ENCODE measurements around the gene CRYGN. TPM values are rescaled to one million over a fixed set of nuclear protein-coding genes. Genes with fewer than 3 reads are reported as not detected.

CRYGN gene
- total and polyA plus RNA-seq, 2 donors (not counting 1 experiment from before 2014, with no cell fraction given): 0.07 to 0.50 TPM

DNA sequence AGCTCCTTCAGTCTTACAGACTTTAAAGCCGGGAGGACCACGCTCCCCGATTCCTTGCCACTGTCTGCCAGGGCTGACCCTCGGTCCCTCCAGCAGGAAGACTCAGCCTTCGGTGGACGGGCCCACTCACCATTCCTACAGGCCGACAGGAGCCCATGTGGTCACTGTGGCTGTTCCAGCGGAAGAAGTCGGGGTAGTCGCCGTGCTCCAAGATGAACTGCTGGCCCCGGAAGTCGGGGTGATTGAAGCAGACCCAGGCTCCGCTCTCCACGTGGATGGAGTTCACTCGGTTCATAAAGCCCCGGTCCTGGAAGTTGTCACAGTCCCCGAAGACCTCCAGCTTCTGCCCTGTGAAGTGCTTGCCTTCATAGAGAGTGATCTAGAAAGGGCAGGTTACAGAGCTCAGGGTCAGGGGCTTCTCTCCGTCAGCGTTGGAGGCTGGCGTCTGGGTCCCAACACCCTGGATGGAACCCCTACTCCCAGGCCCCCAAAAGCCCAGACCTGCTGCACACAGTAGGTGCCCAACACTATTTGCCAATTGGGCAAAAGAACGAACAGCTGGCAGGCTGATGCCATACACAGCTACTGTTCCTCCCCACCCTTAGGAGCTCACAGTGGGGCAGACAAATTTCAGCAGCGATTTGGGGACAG lies 1.9 kb downstream of the CRYGN start:
- no peak for TF ChIP-seq CTCF (conservative IDR thresholded peaks at IDR 0.05 in 1 of 2, IDR thresholded peaks at IDR 0.05 in 1 of 2; ENCODE audit: low read depth in 1 of 2, low read length in 2 of 2)
- no peak for TF ChIP-seq EZH2 (IDR thresholded peaks at IDR 0.05; ENCODE audit: low read length, missing control alignments)
- H3K4me1 ChIP-seq (ENCODE audit: control insufficient read depth, extremely low read depth, insufficient read depth, low read length): peaks cover 5% of the 10 kb centered on the region
- DNase-seq (ENCODE audit: low read depth in 2 of 2): no peak
- H2AFZ ChIP-seq (ENCODE audit: low read length): no peak overlapping the region
- no peak overlapping the region for H3K27ac ChIP-seq (ENCODE audit: insufficient read depth, low read length)
- H3K9ac ChIP-seq (ENCODE audit: insufficient read depth, low read length): no peak overlapping the region
- no peak overlapping the region for H3K4me2 ChIP-seq (ENCODE audit: extremely low read depth, insufficient read depth, low read length)
- H4K20me1 ChIP-seq (ENCODE audit: control insufficient read depth, extremely low read depth, insufficient read depth, low read length): no peaks in the 10 kb centered on the region
- H3K36me3 ChIP-seq (ENCODE audit: control insufficient read depth, insufficient read depth, low read length): no peaks in the 10 kb centered on the region
- H3K79me2 ChIP-seq (ENCODE audit: control insufficient read depth, insufficient read depth, low read length): no peaks in the 10 kb centered on the region
- no peaks in the 10 kb centered on the region for H3K9me3 ChIP-seq (ENCODE audit: control insufficient read depth, insufficient read depth, low read depth, low read length)
- no peak overlapping the region for H3K4me3 ChIP-seq (replicated peaks in 1 of 4; ENCODE audit: control extremely low read depth in 1 of 4, insufficient read depth in 1 of 4, low read depth in 3 of 4, low read length in 4 of 4)
- no peaks in the 10 kb centered on the region for H3K27me3 ChIP-seq (ENCODE audit: control insufficient read depth, insufficient read depth, low read length)

DNA sequence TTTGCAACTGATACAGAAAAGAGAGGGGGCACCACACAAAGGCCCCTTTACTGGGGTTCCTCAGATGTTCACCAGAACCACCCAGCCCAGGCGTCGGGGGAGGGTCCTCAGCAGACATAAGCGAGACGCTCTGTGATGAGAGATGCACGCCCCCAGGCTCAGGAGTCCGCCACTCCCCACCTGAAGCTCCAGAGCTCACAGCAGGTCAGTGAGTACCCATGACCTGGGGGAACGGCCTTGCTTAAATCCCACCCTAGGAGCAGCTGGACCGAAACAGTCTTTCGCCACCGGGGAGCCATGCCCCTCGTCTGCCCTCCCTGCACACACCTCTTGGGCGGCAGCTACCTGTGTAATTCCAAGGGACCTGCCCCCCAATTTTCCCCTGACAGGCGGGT lies 2.8 kb downstream of the CRYGN start:
- H3K27ac ChIP-seq (ENCODE audit: insufficient read depth, low read length): no peak overlapping the region
- H3K9me3 ChIP-seq (ENCODE audit: control insufficient read depth, insufficient read depth, low read depth, low read length): no peaks in the 10 kb centered on the region
- DNase-seq (ENCODE audit: low read depth in 2 of 2): no peak
- no peak for TF ChIP-seq CTCF (conservative IDR thresholded peaks at IDR 0.05 in 1 of 2, IDR thresholded peaks at IDR 0.05 in 1 of 2; ENCODE audit: low read depth in 1 of 2, low read length in 2 of 2)
- no peak for TF ChIP-seq EZH2 (IDR thresholded peaks at IDR 0.05; ENCODE audit: low read length, missing control alignments)
- H3K79me2 ChIP-seq (ENCODE audit: control insufficient read depth, insufficient read depth, low read length): no peaks in the 10 kb centered on the region
- no peaks in the 10 kb centered on the region for H3K36me3 ChIP-seq (ENCODE audit: control insufficient read depth, insufficient read depth, low read length)
- H3K4me2 ChIP-seq (ENCODE audit: extremely low read depth, insufficient read depth, low read length): no peak overlapping the region
- peaks cover 5% of the 10 kb centered on the region for H3K4me1 ChIP-seq (ENCODE audit: control insufficient read depth, extremely low read depth, insufficient read depth, low read length)
- no peak overlapping the region for H3K4me3 ChIP-seq (replicated peaks in 1 of 4; ENCODE audit: control extremely low read depth in 1 of 4, insufficient read depth in 1 of 4, low read depth in 3 of 4, low read length in 4 of 4)
- H3K27me3 ChIP-seq (ENCODE audit: control insufficient read depth, insufficient read depth, low read length): no peaks in the 10 kb centered on the region
- no peaks in the 10 kb centered on the region for H4K20me1 ChIP-seq (ENCODE audit: control insufficient read depth, extremely low read depth, insufficient read depth, low read length)
- no peak overlapping the region for H2AFZ ChIP-seq (ENCODE audit: low read length)
- no peak overlapping the region for H3K9ac ChIP-seq (ENCODE audit: insufficient read depth, low read length)

- TF ChIP-seq CTCF (conservative IDR thresholded peaks at IDR 0.05 in 1 of 2, IDR thresholded peaks at IDR 0.05 in 1 of 2; ENCODE audit: low read depth in 1 of 2, low read length in 2 of 2) (no peak), EZH2 (IDR thresholded peaks at IDR 0.05; ENCODE audit: low read length, missing control alignments) (no peak)
- Histone ChIP-seq H3K27me3 (ENCODE audit: control insufficient read depth, insufficient read depth, low read length) (no peaks in the 10 kb centered on the region), H3K79me2 (ENCODE audit: control insufficient read depth, insufficient read depth, low read length) (no peaks in the 10 kb centered on the region), H3K9me3 (ENCODE audit: control insufficient read depth, insufficient read depth, low read depth, low read length) (no peaks in the 10 kb centered on the region), H3K36me3 (ENCODE audit: control insufficient read depth, insufficient read depth, low read length) (no peaks in the 10 kb centered on the region), H3K27ac (ENCODE audit: insufficient read depth, low read length) (no peak overlapping the region), H3K4me3 (replicated peaks in 1 of 4; ENCODE audit: control extremely low read depth in 1 of 4, insufficient read depth in 1 of 4, low read depth in 3 of 4, low read length in 4 of 4) (no peak overlapping the region), H4K20me1 (ENCODE audit: control insufficient read depth, extremely low read depth, insufficient read depth, low read length) (no peaks in the 10 kb centered on the region), H3K9ac (ENCODE audit: insufficient read depth, low read length) (no peak overlapping the region), H3K4me1 (ENCODE audit: control insufficient read depth, extremely low read depth, insufficient read depth, low read length) (peaks cover 5% of the 10 kb centered on the region), H3K4me2 (ENCODE audit: extremely low read depth, insufficient read depth, low read length) (no peak overlapping the region), H2AFZ (ENCODE audit: low read length) (no peak overlapping the region)
- no peak for DNase-seq (ENCODE audit: low read depth in 2 of 2)
Observed at GRCh38 chr7:151436446-151437158, 3.3 kb downstream of the CRYGN start.
